HG03045 (cell line): ENCODE measurements around the gene DPP4.

Experiments used
- ATAC-seq: cut with Tn5 transposase; IDR thresholded peaks from one replicate; pipeline ENCODE4 v1.9.1; 2021; ENCODE audit warnings: mild to moderate bottlenecking, moderate library complexity; ENCODE audit not compliant: unreplicated experiment

The DPP4 gene

DNA sequence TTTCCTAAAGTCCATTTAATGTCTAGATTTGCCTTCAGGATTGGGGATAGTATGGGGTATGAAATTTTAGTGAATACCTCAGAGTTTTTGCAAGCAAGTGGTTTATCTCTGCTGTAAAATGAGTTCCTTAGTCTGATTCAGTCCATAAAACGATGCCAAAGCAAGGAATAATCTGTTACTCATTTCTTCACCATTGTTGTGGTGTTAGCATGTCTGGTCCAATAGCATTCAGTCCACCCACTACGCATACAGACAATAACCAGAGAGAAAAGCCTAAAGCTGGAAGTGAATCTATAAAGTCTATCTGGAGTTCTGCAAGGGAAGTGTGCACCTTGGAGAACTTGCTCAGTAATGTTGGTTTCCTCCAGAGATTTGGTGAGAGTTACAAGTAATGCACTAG is 12.9 kb upstream of the DPP4 start:
- no peak for ATAC-seq

DNA sequence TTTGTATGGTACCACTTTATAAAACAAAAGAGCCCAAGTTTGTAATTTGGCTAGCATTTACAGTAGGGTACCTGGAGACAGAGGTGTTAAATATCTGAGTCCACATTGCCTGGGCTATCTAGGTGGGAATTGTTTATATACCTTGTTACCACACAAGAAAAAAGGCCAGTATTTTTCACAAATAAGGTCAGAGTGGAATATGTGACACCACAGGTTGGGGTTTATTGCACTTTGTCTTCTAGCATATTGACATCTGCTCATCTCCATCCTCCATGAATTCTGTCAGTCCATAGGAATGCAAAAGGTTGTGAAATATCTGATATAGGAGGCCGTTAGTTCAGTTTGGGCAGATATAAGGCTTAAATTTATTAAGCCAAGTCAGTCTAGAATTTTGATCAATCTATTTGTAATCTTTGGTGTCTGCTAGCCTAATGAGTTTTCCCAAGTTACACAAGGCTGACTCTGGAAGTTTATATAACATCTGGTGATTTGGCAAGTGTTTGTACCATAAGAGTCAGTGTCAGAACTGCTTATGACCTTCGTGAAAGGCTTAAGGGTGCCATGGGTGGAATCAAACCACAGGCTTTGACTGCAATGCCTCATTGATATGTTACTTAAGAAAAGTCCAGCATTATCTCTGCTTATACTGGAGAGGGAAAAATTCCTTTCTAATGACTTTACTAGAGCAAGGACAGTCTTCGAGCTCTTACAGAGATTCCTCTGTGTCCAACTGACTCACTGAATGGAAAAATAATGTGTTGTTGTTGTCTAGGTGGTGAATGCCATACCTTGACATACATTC is 11.3 kb upstream of the DPP4 start:
- no peak for ATAC-seq

DNA sequence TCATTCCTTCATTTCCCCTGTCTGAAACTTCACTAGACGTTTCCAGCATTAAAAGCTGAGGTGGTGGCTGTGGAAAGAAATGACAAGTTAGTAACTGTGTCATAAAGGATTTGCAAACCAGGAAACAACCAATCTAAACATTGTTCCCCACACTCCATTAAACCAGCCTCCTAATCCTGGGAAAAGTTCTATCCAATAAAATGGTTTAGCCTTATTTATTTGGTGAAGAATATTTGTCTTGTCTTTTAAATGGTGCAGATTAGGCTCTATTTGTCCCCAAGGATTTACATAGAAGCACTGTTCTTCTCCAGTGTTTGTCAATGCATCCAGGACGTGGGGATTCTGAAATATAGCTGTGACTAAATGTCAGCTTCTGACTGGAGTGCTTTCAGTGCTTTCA is 10.5 kb upstream of the DPP4 start:
- ATAC-seq, result no peak

DNA sequence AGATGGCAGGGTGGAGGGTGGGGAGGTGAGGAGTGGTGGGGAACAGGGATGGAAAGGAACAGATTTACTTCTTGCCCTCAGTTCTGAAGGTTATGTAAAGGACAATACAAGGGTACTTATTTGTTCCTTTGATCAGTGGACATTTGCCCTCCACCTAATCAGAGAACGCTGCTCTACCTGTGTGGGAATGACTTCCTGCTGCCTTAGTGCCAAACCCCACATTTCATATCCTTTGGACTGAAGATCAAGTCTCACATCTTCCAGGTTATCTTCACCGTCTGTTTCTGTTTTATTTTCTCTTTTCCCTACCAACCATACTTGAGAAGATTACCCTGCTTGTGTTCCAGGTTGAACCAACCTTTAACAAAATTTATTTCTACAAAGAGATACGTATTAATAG is 8.7 kb upstream of the DPP4 start:
- ATAC-seq, result no peak

DNA sequence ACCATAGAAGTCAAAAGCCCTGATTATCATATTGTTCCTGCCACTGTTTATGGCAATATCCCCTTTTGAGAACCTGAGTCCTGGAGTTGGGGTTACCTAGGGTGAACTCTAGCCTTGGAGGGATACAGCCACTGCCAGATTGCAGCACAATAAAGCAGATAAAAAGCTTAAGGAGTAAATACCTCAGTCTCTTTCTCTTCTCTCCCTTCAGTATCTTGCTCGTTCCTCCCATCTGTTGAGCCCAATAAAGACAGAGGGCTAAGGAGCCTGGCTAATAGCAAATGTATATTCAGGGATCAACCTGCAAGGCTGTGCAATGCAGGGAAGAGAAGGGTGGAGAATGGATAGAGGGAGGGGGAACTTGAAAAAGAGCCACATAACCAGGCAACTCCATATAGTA is 8.0 kb upstream of the DPP4 start:
- ATAC-seq, result no peak

DNA sequence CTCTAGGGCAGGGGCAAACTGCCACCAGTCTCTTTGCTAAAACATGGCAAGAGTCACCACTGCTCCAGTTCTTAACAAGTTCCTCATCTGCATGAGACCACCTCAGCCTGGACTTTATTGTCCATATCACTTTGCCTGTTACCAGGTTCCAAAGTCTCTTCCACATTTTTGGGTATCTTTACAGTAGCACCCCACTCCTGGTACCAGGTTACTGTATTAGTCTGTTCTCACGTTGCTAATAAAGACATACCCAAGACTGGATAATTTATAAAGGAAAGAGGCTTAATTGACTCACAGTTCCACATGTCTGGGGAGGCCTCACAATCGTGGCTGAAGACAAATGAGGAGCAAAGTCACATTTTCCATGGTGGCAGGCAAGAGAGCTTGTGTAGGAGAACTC is 5.5 kb upstream of the DPP4 start:
- ATAC-seq, result no peak

DNA sequence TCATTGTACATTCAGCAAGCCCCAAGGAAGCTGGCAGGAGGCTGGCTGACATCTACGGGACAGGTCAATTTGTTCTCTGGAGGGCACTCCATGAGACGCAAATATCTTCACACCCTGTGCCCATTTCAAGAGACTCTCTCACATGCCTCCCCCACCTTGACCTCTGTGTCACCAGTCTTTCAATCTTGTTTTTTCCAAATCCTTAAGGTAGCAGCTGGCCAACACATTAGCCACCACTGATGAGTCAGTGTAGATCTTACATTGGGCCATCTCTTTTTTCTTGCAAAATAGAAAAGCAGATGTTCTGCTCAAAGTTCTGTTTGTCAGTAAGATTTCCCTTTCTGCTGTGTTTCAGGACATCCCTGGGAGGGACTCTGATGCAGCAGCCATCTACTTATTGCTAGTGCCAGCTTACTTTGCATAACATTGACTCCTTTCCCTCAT is 1.7 kb upstream of the DPP4 start:
- no peak for ATAC-seq

DNA sequence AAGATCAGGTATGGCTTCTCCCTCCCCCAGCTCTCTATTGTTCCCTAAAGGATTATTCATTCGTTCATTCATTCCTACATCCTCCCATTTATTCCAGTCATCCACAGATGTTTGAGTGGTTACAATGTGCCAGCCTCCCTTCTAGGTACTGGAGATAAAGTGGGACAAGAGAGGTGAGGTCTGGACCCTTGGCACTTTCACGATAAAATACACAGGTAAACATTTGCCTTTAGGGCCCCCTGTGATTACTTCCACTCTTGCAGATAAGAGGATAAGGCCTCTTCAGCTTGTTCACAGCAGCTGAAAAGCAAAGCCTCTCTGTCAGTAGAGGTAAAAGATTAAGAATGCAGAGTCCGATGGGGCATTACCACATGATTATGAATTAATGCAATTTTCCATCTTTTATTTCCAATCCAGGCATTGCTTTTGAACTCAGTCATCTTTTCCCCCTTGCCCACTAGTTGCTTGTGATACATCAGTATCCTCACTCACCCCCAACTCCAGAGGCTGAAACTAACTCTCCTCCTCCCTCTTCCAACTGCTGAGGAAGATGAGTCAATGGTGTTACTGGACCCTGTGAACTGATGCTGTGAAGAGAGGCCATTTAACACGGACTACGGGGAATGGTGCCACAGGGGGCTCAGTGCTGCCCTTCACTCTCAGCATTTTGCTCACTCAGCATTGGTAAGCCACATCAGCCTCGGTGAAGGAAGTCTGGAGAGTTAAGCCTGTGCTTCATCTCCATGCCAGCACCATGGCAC is 1.1 kb upstream of the DPP4 start:
- no peak for ATAC-seq

DNA sequence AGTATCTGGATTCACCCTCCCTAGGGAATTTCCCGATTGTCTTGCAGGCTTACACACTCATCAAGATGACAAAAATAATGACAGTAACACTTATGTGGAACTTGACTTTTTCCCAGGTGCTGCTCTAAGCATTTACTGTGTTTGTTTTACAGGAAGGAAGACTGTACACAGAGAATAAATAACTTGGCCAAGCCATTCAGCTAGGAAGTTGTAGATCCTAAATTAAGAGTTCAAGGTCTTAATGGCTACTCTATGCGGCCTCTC is 549 bp upstream of the DPP4 start:
- ATAC-seq, result no peak

DNA sequence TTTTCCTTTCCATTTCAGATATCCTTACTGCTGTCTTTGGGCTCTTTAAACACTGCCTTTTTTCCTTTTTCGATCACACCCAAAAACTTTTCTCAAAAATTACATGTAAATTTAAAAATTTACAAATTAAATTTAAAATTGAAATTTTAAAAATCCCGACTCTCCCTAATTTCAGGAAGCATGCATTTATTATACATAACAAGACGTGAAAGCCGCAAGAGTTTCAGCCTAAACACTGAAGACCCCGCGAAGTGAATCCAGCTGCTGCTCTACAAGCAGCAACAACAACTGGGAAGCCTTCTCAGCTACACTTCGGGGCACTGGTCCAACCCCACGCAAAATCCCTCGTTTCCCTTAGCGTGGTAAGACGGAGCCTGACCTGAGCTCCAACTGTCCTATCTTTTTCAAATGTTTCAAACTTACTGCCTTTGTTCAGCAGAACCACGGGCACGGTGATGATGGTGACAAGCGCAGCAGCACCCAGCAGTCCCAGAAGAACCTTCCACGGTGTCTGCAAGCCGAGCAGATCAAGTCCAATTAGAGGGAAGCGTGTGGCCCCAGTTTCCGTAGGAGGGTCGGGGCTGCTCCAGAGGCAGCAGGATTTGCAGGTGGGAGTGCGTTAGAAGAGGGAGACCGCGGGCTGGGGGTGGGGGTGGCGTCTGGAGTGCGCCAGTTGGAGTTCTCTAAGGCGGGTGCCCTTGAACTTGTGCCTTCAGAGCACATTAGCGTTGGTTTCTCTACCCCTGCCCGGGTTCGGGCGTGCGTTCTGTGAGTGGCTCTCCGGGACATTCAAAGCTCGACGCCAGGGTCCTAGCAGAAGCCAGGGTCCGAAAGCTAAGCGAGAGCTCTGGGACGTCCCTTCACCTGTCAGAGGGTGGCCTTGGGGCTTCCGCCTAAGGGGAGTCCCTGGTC is 783 bp downstream of the DPP4 start:
- no peak for ATAC-seq

DNA sequence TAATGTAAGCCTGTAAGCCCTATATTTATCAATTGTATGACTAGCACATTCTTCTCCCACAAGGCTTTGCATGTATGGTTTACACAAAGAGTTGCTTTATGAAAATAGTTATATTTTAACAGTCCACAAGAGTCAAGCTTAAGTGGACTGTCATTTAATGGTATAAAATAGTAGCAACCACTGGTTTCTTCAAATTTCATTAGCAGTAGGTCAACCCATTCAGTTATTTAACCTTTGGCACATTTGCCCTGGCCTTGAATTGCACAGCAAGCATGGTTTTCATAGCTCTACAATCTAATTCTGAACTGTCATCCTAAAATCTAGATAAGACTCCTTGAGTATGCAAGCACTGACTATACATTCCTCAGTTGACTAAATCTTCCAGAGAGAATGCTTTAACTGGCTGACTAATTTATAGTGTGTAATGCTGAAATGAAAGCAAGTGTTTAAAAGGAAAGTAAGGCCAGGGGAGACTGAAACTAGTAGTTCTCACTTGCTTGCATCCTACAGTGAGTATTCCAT is 1.8 kb downstream of the DPP4 start:
- peak; percentile 57 for ATAC-seq

DNA sequence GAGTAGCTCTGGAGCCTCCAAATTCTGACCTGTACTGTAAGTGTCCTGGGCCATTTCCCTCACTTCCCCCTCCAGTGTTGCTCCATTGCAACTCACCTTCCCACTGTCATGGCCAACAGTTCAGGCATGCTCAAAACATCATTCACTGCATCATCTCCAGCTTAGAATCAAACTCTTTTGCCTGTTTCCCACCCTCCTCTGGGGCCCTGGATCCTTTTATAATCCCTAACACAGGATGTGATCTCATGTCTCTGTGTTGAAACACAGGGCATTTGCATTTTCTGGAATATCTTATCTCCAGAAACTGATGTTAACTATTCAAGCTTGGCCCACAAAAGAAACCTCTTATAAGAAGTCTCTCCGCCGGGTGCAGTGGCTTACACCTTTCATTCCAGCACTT is 3.0 kb downstream of the DPP4 start:
- ATAC-seq, result no peak

DNA sequence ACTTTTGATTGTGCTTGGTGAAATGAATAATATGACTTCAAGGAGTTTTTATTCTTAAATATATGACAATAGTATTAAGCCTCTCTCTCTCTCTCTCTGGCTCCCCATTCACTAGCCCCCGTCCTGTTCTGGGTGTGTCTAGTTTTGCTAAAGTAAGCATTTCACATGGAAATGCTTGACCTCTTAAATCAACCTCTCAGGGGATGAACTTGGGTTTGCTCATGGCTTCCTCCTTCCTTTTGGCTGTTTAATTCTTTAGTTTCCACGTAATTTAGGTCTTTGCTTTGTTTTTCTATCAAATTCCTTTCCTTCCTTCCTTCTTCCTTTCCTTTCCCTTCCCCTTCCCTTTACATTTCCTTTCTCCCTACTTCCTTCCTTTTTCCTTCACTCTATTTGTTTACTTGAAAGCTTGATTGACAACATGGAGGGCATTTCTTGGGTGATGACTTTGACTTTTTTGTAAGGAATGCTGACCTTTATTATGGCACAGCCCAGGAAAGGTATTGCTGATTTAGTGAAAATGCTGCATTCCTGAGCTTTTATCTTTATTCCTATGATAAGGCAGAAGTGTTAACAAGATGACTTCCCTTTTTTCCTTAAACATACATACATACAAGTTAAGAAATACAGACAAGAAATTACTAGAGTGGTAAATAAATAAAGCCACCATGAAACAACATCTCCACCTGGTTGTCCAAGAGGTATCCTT is 3.6 kb downstream of the DPP4 start:
- ATAC-seq, result no peak

DNA sequence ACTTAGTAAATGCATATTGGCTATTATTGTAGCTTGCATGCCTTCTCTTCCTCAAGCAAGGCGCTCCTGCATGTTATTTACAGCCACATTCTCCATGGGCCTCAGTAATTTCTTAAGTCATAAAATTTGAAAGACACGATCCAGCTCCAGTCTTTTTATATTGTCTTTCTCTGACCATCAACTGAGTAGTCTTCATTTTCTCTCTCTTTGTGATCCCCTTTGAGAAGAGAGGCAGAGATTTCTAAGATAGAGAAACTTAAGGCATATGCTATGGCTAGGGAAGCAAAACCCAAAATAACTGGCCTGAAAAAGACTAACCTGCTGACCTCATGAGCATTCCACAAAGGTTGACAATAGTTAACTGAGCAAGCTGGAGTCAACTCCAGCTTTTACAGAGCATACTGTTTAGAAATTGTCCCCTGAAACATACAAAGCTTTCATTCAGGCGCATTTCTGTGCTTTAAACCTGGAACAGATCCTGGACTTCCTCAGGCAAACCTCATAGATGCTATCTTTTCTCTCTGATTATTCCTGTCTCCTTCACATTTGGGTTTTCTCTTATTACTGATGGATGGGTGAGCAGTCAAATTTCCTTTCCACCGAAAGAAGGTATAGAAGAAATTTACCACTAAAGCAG is 4.6 kb downstream of the DPP4 start:
- no peak for ATAC-seq

DNA sequence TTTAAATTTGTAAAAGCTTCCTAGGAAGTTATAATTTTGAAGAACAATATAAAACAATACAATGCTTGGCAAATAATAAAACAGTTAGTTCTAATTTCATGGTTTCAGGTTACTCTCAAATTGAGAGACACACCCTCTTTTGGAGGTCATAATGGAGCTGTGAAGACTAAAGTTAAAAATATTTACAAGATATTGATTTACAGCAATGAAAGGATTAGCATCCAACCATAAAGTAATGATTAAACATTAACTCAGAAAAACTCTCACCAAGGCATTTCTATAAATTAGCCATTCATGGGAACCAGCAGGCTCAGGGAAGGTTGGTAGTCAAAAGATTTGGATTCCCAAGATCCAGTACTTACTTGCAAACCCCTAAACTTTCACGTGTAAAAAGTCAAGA is 6.4 kb downstream of the DPP4 start:
- no peak for ATAC-seq

DNA sequence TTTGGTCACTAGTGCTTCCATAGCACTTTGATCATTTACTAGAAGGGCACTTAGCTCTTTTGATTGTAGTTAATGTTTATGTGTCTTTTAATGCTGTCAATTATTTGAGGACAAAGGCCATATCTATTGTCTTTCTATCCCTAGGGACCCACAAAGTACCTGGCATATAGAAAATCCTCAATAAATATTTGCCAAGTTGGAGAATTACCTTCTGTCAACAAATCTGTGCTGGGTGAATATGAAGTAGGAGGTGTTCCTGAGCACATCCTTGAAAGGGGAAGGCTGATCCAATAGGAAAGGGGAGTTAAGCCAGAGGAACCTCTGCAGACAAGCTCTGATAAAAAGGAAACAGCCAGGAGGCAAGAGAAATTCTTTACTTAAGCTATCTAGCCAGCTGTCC is 8.2 kb downstream of the DPP4 start:
- ATAC-seq, result no peak

DNA sequence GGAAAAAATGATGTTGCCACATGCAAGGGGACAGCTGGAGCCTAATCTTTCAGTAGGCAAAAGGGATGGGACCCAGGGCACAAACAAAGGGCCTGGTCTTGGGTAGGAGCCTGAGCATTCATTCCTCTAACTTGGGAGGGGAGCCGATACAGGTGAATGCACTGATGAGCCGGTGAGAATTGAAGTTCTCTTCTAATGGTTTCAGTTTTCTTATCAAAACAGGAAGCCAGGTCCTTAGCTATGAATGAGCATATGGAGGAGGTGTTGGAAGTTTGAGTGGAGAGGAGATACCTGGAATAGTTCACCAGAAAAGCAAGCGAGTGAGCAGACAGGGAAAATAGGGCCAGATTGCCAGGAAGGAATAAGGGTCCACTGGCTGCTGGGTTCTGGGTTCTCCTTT is 10.1 kb downstream of the DPP4 start:
- no peak for ATAC-seq

DNA sequence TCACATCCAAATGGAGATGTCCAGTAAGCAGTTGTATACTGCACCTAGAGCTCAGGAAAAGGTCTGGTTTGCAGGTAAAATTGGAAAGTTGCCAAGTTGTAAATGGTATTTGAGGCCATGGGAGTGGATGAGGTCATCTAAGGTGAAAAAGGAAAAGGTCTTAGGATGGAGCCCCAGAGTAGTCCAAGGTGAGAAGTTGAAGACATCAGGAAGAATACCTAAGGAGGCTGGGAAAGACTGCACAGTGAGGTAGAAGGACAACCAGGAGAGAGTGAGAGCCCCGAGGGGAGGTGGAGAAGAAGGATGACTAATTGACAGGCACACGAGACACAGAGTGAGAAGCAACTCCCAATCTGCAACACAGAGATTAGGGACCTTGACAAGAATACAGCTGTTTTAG is 10.7 kb downstream of the DPP4 start:
- ATAC-seq, result no peak

DNA sequence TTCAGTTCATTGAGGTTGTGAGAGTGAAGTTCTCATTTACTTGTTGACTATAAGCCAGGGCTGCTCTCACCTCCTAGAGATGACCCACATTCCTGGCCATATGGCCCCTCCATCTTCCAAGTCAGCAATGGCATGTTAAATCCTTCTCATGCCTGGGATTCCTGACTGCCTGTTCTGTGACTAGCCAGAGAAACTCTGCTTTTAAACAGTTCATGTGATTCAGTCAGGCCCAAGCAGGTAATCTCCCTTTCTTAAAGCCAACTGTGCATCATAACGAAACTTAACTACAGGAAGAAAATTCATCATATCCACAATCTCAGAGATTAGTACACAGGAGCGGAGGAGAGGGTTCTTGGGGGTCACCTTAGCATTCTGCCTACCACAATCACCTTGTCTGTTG is 11.5 kb downstream of the DPP4 start:
- no peak for ATAC-seq

DNA sequence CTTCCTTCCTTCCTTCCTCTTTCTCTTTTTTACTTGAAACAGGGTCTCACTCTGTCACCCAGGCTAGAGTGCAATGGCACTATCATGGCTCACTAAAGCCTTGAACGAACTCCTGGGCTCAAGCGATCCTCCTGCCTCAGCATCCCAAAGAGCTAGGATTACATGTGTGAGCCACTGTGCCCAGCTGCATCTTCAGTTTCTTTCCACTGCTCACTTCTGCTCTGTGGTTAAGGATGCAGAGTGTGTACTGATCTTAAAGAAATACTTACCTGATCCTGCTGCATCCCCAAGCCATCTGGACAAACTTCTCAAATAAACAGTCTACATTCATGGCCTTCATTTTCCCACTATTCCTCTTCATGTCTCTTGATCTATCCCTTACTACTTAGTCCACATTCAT is 13.0 kb downstream of the DPP4 start:
- no peak for ATAC-seq
